ENCODE data around the gene SCD5.

SCD5 gene

DNA sequence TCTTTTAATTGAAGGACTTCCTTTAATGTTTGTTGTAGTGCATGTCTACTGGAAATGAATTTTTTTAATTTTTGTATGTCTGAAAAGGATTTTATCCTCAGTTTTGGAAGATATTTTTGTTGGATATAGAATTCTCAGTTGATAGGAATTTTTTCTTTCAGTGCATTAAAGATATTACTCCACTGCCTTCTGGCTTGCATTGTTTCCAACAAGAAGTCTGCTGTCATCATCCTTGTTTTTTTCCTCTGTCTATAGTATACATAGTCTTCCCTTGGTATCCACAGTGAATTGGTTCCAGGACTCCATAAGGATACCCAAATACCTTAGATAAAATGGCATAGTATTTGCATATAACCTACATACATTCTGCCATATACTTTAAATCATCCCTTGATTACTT is 33.5 kb downstream of the SCD5 start (continued):
- TF ChIP-seq, protein P1, sequence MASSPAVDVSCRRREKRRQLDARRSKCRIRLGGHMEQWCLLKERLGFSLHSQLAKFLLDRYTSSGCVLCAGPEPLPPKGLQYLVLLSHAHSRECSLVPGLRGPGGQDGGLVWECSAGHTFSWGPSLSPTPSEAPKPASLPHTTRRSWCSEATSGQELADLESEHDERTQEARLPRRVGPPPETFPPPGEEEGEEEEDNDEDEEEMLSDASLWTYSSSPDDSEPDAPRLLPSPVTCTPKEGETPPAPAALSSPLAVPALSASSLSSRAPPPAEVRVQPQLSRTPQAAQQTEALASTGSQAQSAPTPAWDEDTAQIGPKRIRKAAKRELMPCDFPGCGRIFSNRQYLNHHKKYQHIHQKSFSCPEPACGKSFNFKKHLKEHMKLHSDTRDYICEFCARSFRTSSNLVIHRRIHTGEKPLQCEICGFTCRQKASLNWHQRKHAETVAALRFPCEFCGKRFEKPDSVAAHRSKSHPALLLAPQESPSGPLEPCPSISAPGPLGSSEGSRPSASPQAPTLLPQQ (tag by site-specific recombination; IDR thresholded peaks at IDR 0.05) = no peak
- TF ChIP-seq ZNF501 (tag by site-specific recombination; IDR thresholded peaks at IDR 0.05) = no peak
- no peak for TF ChIP-seq ZNF214 (tag by site-specific recombination; IDR thresholded peaks at IDR 0.05; ENCODE audit: borderline replicate concordance)
- TF ChIP-seq ZNF626 (tag by site-specific recombination; IDR thresholded peaks at IDR 0.05) = 0 out of 2 replicates have a peak, but pooled peaks have one; percentile 74
- TF ChIP-seq ZNF184 (tag by site-specific recombination; IDR thresholded peaks at IDR 0.05) = peak; percentile 50; the same call in 1 of the 2 replicates
- no peak for TF ChIP-seq ZNF768 (tag by site-specific recombination; IDR thresholded peaks at IDR 0.05)
- peak; percentile 63 for TF ChIP-seq ZNF610 (tag by site-specific recombination; IDR thresholded peaks at IDR 0.05; ENCODE audit: borderline replicate concordance)
- no peak for TF ChIP-seq ZNF596 (tag by site-specific recombination; IDR thresholded peaks at IDR 0.05)
- no peak for TF ChIP-seq ZBTB1 (tag by site-specific recombination; IDR thresholded peaks at IDR 0.05)
- no peak for TF ChIP-seq ZNF658 (tag by site-specific recombination; IDR thresholded peaks at IDR 0.05)
- no peak for TF ChIP-seq MEIS1 (CRISPR knock-in tag; IDR thresholded peaks at IDR 0.05; ENCODE audit: borderline replicate concordance)
- TF ChIP-seq ZNF830 (tag by site-specific recombination; IDR thresholded peaks at IDR 0.05; ENCODE audit: low read depth) = no peak
- TF ChIP-seq, protein P2, sequence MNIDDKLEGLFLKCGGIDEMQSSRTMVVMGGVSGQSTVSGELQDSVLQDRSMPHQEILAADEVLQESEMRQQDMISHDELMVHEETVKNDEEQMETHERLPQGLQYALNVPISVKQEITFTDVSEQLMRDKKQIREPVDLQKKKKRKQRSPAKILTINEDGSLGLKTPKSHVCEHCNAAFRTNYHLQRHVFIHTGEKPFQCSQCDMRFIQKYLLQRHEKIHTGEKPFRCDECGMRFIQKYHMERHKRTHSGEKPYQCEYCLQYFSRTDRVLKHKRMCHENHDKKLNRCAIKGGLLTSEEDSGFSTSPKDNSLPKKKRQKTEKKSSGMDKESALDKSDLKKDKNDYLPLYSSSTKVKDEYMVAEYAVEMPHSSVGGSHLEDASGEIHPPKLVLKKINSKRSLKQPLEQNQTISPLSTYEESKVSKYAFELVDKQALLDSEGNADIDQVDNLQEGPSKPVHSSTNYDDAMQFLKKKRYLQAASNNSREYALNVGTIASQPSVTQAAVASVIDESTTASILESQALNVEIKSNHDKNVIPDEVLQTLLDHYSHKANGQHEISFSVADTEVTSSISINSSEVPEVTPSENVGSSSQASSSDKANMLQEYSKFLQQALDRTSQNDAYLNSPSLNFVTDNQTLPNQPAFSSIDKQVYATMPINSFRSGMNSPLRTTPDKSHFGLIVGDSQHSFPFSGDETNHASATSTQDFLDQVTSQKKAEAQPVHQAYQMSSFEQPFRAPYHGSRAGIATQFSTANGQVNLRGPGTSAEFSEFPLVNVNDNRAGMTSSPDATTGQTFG (tag by site-specific recombination; IDR thresholded peaks at IDR 0.05; ENCODE audit: borderline replicate concordance) = no peak
- TF ChIP-seq ZBTB48 (tag by site-specific recombination; IDR thresholded peaks at IDR 0.05) = no peak
- peak; percentile 92; the same call in 1 of the 2 replicates for TF ChIP-seq TRIM28 (IDR thresholded peaks at IDR 0.05; ENCODE audit: borderline replicate concordance, low read length)
- no peak for TF ChIP-seq ZFHX2 (tag by site-specific recombination; conservative IDR thresholded peaks at IDR 0.05)
- no peak for TF ChIP-seq ZNF600 (tag by site-specific recombination; IDR thresholded peaks at IDR 0.05)
- no peak for TF ChIP-seq ZNF223 (tag by site-specific recombination; IDR thresholded peaks at IDR 0.05)
- no peak for TF ChIP-seq ZBTB7A (tag by site-specific recombination; IDR thresholded peaks at IDR 0.05; ENCODE audit: low read depth)
- TF ChIP-seq, protein P3, sequence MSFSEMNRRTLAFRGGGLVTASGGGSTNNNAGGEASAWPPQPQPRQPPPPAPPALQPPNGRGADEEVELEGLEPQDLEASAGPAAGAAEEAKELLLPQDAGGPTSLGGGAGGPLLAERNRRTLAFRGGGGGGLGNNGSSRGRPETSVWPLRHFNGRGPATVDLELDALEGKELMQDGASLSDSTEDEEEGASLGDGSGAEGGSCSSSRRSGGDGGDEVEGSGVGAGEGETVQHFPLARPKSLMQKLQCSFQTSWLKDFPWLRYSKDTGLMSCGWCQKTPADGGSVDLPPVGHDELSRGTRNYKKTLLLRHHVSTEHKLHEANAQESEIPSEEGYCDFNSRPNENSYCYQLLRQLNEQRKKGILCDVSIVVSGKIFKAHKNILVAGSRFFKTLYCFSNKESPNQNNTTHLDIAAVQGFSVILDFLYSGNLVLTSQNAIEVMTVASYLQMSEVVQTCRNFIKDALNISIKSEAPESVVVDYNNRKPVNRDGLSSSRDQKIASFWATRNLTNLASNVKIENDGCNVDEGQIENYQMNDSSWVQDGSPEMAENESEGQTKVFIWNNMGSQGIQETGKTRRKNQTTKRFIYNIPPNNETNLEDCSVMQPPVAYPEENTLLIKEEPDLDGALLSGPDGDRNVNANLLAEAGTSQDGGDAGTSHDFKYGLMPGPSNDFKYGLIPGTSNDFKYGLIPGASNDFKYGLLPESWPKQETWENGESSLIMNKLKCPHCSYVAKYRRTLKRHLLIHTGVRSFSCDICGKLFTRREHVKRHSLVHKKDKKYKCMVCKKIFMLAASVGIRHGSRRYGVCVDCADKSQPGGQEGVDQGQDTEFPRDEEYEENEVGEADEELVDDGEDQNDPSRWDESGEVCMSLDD (tag by site-specific recombination; IDR thresholded peaks at IDR 0.05) = no peak
- TF ChIP-seq YY1 (tag by site-specific recombination; IDR thresholded peaks at IDR 0.05) = no peak
- TF ChIP-seq, protein P4, sequence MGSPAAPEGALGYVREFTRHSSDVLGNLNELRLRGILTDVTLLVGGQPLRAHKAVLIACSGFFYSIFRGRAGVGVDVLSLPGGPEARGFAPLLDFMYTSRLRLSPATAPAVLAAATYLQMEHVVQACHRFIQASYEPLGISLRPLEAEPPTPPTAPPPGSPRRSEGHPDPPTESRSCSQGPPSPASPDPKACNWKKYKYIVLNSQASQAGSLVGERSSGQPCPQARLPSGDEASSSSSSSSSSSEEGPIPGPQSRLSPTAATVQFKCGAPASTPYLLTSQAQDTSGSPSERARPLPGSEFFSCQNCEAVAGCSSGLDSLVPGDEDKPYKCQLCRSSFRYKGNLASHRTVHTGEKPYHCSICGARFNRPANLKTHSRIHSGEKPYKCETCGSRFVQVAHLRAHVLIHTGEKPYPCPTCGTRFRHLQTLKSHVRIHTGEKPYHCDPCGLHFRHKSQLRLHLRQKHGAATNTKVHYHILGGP (tag by site-specific recombination; IDR thresholded peaks at IDR 0.05) = no peak
- TF ChIP-seq, protein P5, sequence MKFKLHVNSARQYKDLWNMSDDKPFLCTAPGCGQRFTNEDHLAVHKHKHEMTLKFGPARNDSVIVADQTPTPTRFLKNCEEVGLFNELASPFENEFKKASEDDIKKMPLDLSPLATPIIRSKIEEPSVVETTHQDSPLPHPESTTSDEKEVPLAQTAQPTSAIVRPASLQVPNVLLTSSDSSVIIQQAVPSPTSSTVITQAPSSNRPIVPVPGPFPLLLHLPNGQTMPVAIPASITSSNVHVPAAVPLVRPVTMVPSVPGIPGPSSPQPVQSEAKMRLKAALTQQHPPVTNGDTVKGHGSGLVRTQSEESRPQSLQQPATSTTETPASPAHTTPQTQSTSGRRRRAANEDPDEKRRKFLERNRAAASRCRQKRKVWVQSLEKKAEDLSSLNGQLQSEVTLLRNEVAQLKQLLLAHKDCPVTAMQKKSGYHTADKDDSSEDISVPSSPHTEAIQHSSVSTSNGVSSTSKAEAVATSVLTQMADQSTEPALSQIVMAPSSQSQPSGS (tag by site-specific recombination; IDR thresholded peaks at IDR 0.05; ENCODE audit: low read depth) = no peak
- TF ChIP-seq ZNF544 (tag by site-specific recombination; IDR thresholded peaks at IDR 0.05) = no peak
- TF ChIP-seq, protein P6, sequence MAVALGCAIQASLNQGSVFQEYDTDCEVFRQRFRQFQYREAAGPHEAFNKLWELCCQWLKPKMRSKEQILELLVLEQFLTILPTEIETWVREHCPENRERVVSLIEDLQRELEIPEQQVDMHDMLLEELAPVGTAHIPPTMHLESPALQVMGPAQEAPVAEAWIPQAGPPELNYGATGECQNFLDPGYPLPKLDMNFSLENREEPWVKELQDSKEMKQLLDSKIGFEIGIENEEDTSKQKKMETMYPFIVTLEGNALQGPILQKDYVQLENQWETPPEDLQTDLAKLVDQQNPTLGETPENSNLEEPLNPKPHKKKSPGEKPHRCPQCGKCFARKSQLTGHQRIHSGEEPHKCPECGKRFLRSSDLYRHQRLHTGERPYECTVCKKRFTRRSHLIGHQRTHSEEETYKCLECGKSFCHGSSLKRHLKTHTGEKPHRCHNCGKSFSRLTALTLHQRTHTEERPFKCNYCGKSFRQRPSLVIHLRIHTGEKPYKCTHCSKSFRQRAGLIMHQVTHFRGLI (tag by site-specific recombination; IDR thresholded peaks at IDR 0.05) = no peak
